ENCODE measurements around the gene UBA52.

UBA52 gene

GRCh38 chr19:18608805-18609716 is 37.4 kb downstream of the UBA52 start:
- DNase-seq = no peak

GRCh38 chr19:18609717-18610051 is 38.0 kb downstream of the UBA52 start:
- DNase-seq = no peak

- DNase-seq = no peak
Observed at GRCh38 chr19:18610245-18610555, 38.5 kb downstream of the UBA52 start.

- no peak for DNase-seq
Observed at GRCh38 chr19:18610556-18611326, 39.1 kb downstream of the UBA52 start.

- no peak for DNase-seq
Observed at GRCh38 chr19:18611327-18612050, 39.8 kb downstream of the UBA52 start.

GRCh38 chr19:18612051-18612771 is 40.6 kb downstream of the UBA52 start:
- DNase-seq = no peak

- DNase-seq = peak; percentile 27
Observed at GRCh38 chr19:18612772-18613588, 41.3 kb downstream of the UBA52 start, which contains the start of gene TMEM59L. Gene TMEM59L, plus strand, starts transcription at chr19:18612870. Its CDS starts 89 bp downstream, at chr19:18612959.

- no peak for DNase-seq
Observed at GRCh38 chr19:18613589-18614234, 42.1 kb downstream of the UBA52 start.

GRCh38 chr19:18616023-18616422 is 44.4 kb downstream of the UBA52 start:
- DNase-seq = no peak

- no peak for DNase-seq
Observed at GRCh38 chr19:18617562-18617961, 45.9 kb downstream of the UBA52 start.

- DNase-seq = no peak
Observed at GRCh38 chr19:18618236-18618635, 46.6 kb downstream of the UBA52 start.

GRCh38 chr19:18620311-18620710 is 48.7 kb downstream of the UBA52 start:
- no peak for DNase-seq

- DNase-seq = no peak
Observed at GRCh38 chr19:18620902-18621301, 49.2 kb downstream of the UBA52 start.

GRCh38 chr19:18626906-18627305 is 55.2 kb downstream of the UBA52 start:
- DNase-seq = no peak

Data from CD4-positive, alpha-beta T cell treated with Interleukin-4 for 4 hours (primary cell).